ENCODE results near the gene LRFN4.

- TF ChIP-seq CTCF (IDR thresholded peaks at IDR 0.05): no peak
- no peak for TF ChIP-seq POLR2A (IDR thresholded peaks at IDR 0.05)
Measured at GRCh38 chr11:66868082-66868725, 11.3 kb downstream of the LRFN4 start.

All from lower leg skin (tissue), 3 donors.